IMR-90 (cell line): ENCODE results near the gene THSD7B. TPM values are rescaled to one million over a fixed set of nuclear protein-coding genes. Genes with fewer than 3 reads are reported as not detected.

Experiments
- ATAC-seq: fragments of 200-7000 bp; cut with Tn5 transposase; 2 replicates; pipeline ENCODE4 v1.9.1; 2020; ENCODE audit warnings: low read depth, mild to moderate bottlenecking, moderate library complexity
- BruUV-seq: library from RNA; stranded (reverse); fragments of 400-500 nt; replicated peaks from 2 replicates; lab custom pipeline; 2021; lab: Mats Ljungman, UMichigan
- CTCF ChIA-PET: fragments of 300-600 bp; formaldehyde crosslinking; extraction: SDS; loops from one replicate; lab custom pipeline; 2021; ENCODE audit warnings: antibody characterized with exemption; lab: Yijun Ruan, JAX
- POLR2A ChIA-PET: fragments of 300-600 bp; sonication (Branson Sonifier 250); formaldehyde crosslinking; loops from one replicate; lab custom pipeline; 2022; ENCODE audit warnings: antibody characterized with exemption; ENCODE audit not compliant: unreplicated experiment; lab: Charles Lee
- DNase-seq: peaks from one replicate; pipeline ENCODE4 v3.0.0; 2013
- H2AFZ ChIP-seq: replicated peaks from 2 replicates; pipeline ENCODE3; 2013; ENCODE audit warnings: low read length, mild to moderate bottlenecking; ENCODE audit not compliant: poor library complexity
- H2AK5ac ChIP-seq: 2 replicates; pipeline ENCODE4 v1.6.1; 2013; ENCODE audit warnings: low read depth, low read length, inconsistent platforms
- H2AK9ac ChIP-seq: replicated peaks from 2 replicates; pipeline ENCODE3; 2013; ENCODE audit warnings: mild to moderate bottlenecking, low read depth, low read length, moderate library complexity; ENCODE audit not compliant: poor library complexity
- H2BK120ac ChIP-seq: 2 replicates; pipeline ENCODE4 v1.6.1; 2013; ENCODE audit warnings: low read depth, low read length, inconsistent platforms
- H2BK15ac ChIP-seq: 3 replicates; pipeline ENCODE4 v1.6.1; 2013; ENCODE audit warnings: low read depth, low read length, inconsistent platforms
- H2BK20ac ChIP-seq: 2 replicates; pipeline ENCODE4 v1.6.1; 2013; ENCODE audit warnings: low read depth, mild to moderate bottlenecking, inconsistent platforms, low read length, moderate library complexity
- H2BK5ac ChIP-seq: 2 replicates; pipeline ENCODE4 v1.6.1; 2013; ENCODE audit warnings: mild to moderate bottlenecking, low read depth, low read length, inconsistent platforms; ENCODE audit not compliant: poor library complexity, severe bottlenecking
- H3K14ac ChIP-seq: replicated peaks from 2 replicates; pipeline ENCODE4 v1.6.1; 2013; ENCODE audit warnings: low read depth, low read length, inconsistent platforms
- H3K18ac ChIP-seq: 2 replicates; pipeline ENCODE4 v1.6.1; 2013; ENCODE audit warnings: low read depth, low read length, control low read depth
- H3K23ac ChIP-seq: 2 replicates; pipeline ENCODE4 v1.6.1; 2013; ENCODE audit warnings: low read depth, low read length, inconsistent platforms
- H3K27ac ChIP-seq: 2 replicates; pipeline ENCODE4 v1.5.1; 2013; ENCODE audit warnings: mild to moderate bottlenecking, control low read depth, low read length; ENCODE audit not compliant: insufficient read depth
- H3K27me3 ChIP-seq: 2 replicates; pipeline ENCODE4 v1.6.1; 2013; ENCODE audit warnings: low read length; ENCODE audit not compliant: control insufficient read depth, insufficient read depth
- H3K36me3 ChIP-seq: 2 replicates; pipeline ENCODE4 v1.6.1; 2013; ENCODE audit warnings: low read length, mixed read lengths; ENCODE audit not compliant: control insufficient read depth, insufficient read depth
- H3K4ac ChIP-seq: 2 replicates; pipeline ENCODE4 v1.6.1; 2013; ENCODE audit warnings: low read depth, low read length, inconsistent platforms
- H3K4me1 ChIP-seq: 2 replicates; pipeline ENCODE4 v1.6.1; 2013; ENCODE audit warnings: low read length, mixed read lengths; ENCODE audit not compliant: control insufficient read depth, insufficient read depth
- H3K4me2 ChIP-seq: 2 replicates; pipeline ENCODE4 v1.6.1; 2013; ENCODE audit warnings: low read depth, mild to moderate bottlenecking, control low read depth, low read length, moderate library complexity
- H3K4me3 ChIP-seq: 2 replicates; pipeline ENCODE4 v1.5.1; 2013; ENCODE audit warnings: low read depth, mild to moderate bottlenecking, control low read depth, low read length, moderate library complexity; ENCODE audit not compliant: insufficient read depth
- H3K56ac ChIP-seq: 2 replicates; pipeline ENCODE4 v1.6.1; 2013; ENCODE audit warnings: low read length, inconsistent platforms; ENCODE audit not compliant: insufficient read depth; ENCODE audit errors: extremely low read depth
- H3K79me1 ChIP-seq, 2 experiments: 2 replicates each; pipeline ENCODE4 v1.6.1; 2013; ENCODE audit warnings: low read length in 2 of 2, inconsistent platforms in 1 of 2, low read depth in 1 of 2
- H3K9ac ChIP-seq: 2 replicates; pipeline ENCODE4 v1.6.1; 2013; ENCODE audit warnings: low read depth, low read length, control low read depth
- H3K9me1 ChIP-seq: 2 replicates; pipeline ENCODE4 v1.6.1; 2013; ENCODE audit warnings: low read length, inconsistent platforms; ENCODE audit not compliant: insufficient read depth
- H3K9me3 ChIP-seq: 2 replicates; pipeline ENCODE4 v1.6.1; 2013; ENCODE audit warnings: low read length; ENCODE audit not compliant: control insufficient read depth, insufficient read depth
- H4K20me1 ChIP-seq: 2 replicates; pipeline ENCODE4 v1.6.1; 2013; ENCODE audit warnings: low read length, inconsistent platforms; ENCODE audit not compliant: insufficient read depth
- H4K5ac ChIP-seq: 2 replicates; pipeline ENCODE4 v1.6.1; 2013; ENCODE audit warnings: mild to moderate bottlenecking, low read depth, low read length, control low read depth
- H4K8ac ChIP-seq, 2 experiments: 2 replicates each; pipeline ENCODE4 v1.6.1; 2013; ENCODE audit warnings: low read depth in 2 of 2, low read length in 2 of 2, control low read depth in 1 of 2, inconsistent platforms in 1 of 2
- H4K91ac ChIP-seq: 2 replicates; pipeline ENCODE4 v1.6.1; 2013; ENCODE audit warnings: low read depth, low read length, inconsistent platforms; ENCODE audit not compliant: insufficient read depth
- BHLHE40 ChIP-seq: fragments of 150-350 bp; IDR thresholded peaks from 2 replicates; pipeline ENCODE4 v1.6.1; 2016; ENCODE audit warnings: mild to moderate bottlenecking, low read depth, low read length
- CHD1 ChIP-seq: IDR thresholded peaks from 2 replicates; pipeline ENCODE4 v1.6.1; 2012; ENCODE audit warnings: low read depth, low read length, improper control_type of control experiment
- FOS ChIP-seq: fragments of 150-350 bp; IDR thresholded peaks from 2 replicates; pipeline ENCODE4 v1.6.1; 2016; ENCODE audit warnings: low read depth, low read length
- MAFK ChIP-seq: IDR thresholded peaks from 2 replicates; pipeline ENCODE4 v1.6.1; 2012; ENCODE audit warnings: low read depth, low read length, improper control_type of control experiment
- MAZ ChIP-seq: IDR thresholded peaks from 2 replicates; pipeline ENCODE4 v1.6.1; 2012; ENCODE audit warnings: low read depth, mild to moderate bottlenecking, low read length, improper control_type of control experiment, moderate library complexity, borderline replicate concordance
- MXI1 ChIP-seq: IDR thresholded peaks from 2 replicates; pipeline ENCODE4 v1.6.1; 2012; ENCODE audit warnings: low read depth, mild to moderate bottlenecking, low read length, moderate library complexity, borderline replicate concordance
- NFE2L2 ChIP-seq: fragments of 150-350 bp; IDR thresholded peaks from 2 replicates; pipeline ENCODE4 v1.6.1; 2016; ENCODE audit warnings: low read depth, mild to moderate bottlenecking, low read length
- RAD21 ChIP-seq: IDR thresholded peaks from 2 replicates; pipeline ENCODE4 v1.6.1; 2012; ENCODE audit warnings: low read length, improper control_type of control experiment
- RFX5 ChIP-seq: IDR thresholded peaks from 2 replicates; pipeline ENCODE4 v1.8.0; 2012; ENCODE audit warnings: low read depth, mild to moderate bottlenecking, low read length, moderate library complexity
- SMC3 ChIP-seq: fragments of 150-350 bp; IDR thresholded peaks from 2 replicates; pipeline ENCODE4 v1.6.1; 2016; ENCODE audit warnings: low read depth, mild to moderate bottlenecking, antibody characterized with exemption, low read length, moderate library complexity
- WGBS, 2 experiments: methylation state at CpG; one replicate each; pipeline versions ENCODE4 v1.1.5 to v1.1.7; 2013; ENCODE audit warnings: missing lambda C conversion rate in 2 of 2; ENCODE audit not compliant: insufficient read length in 1 of 2; ENCODE audit errors: extremely low coverage in 2 of 2; 5-methylcytosine and 5-hydroxymethylcytosine counted together
- dilution Hi-C: fragments of 300-500 bp; cut with HindIII; formaldehyde crosslinking; loops from one replicate; pipeline ENCODE4 v1.14.3; 2018; ENCODE audit warnings: low sequenced_read_pairs; ENCODE audit not compliant: unreplicated experiment
- in situ Hi-C: fragments of 300-500 bp; cut with MboI; formaldehyde crosslinking; loops from 3 replicates; pipeline ENCODE4 v1.14.3; 2019; ENCODE audit warnings: low sequenced_read_pairs, inconsistent platforms, mixed read lengths
- intact Hi-C: fragments of 100-400 bp; cut with micrococcal nuclease; formaldehyde crosslinking; loops from 2 replicates; pipeline ENCODE4 v1.10.0; 2022
- polyA plus RNA-seq, 3 experiments: library from polyadenylated mRNA; depleted of rRNA; stranded (reverse); fragments of >200 nt; gene quantifications; 2 replicates each; pipeline ENCODE4 v1.2.3, GENCODE V29; 2012; ENCODE audit warnings: low replicate concordance in 1 of 3
- total RNA-seq: library from RNA; depleted of rRNA; stranded (reverse); fragments of >200 nt; gene quantifications from 2 replicates; pipeline ENCODE4 v1.2.3, GENCODE V29; 2012
- TF ChIP-seq, protein P1 (sequence below): fragments of 150-350 bp; IDR thresholded peaks from 2 replicates; pipeline ENCODE4 v1.6.1; 2016; ENCODE audit warnings: low read depth, mild to moderate bottlenecking, low read length, moderate library complexity, borderline replicate concordance
- TF ChIP-seq, protein P2 (sequence below): conservative IDR thresholded peaks from 2 replicates; pipeline ENCODE4 v1.5.1; 2012; ENCODE audit warnings: mild to moderate bottlenecking, low read depth, low read length, improper control_type of control experiment
- TF ChIP-seq, protein P3 (sequence below): fragments of 150-350 bp; IDR thresholded peaks from 2 replicates; pipeline ENCODE4 v1.6.1; 2017; ENCODE audit warnings: mild to moderate bottlenecking, antibody characterized with exemption, low read length, low read depth

The THSD7B gene
- total and polyA plus RNA-seq, 2 of the 4 experiments (the other 2 are of a cell fraction), result not detected

GRCh38 chr2:137002896-137003295 lies 237.6 kb downstream of the THSD7B start:
- Histone ChIP-seq H3K27me3 (no peaks in the 10 kb centered on the region), H3K9me1 (no peaks in the 10 kb centered on the region), H3K9ac (no peak overlapping the region), H2BK15ac (no peak overlapping the region), H3K27ac (no peak overlapping the region), H4K91ac (no peak overlapping the region), H4K20me1 (no peaks in the 10 kb centered on the region), H3K36me3 (no peaks in the 10 kb centered on the region), H2AFZ (no peak overlapping the region), H3K18ac (no peak overlapping the region), H3K79me1 (no peaks in the 10 kb centered on the region), H4K5ac (no peak overlapping the region), H2AK9ac (no peak overlapping the region), H3K23ac (no peak overlapping the region), H3K4me2 (no peak overlapping the region), H3K4ac (no peak overlapping the region), H2BK20ac (no peak overlapping the region), H3K9me3 (peaks cover 5% of the 10 kb centered on the region; the same call in 1 of the 2 replicates), H4K8ac (no peak overlapping the region), H3K56ac (no peak overlapping the region), H3K4me1 (no peaks in the 10 kb centered on the region), H2AK5ac (no peak overlapping the region), H3K14ac (no peak overlapping the region), H2BK120ac (no peak overlapping the region), H2BK5ac (no peak overlapping the region), H3K4me3 (no peak overlapping the region)
- in situ Hi-C loops, result no loop called here
- POLR2A ChIA-PET, result no interaction called here
- dilution Hi-C loops, result no loop called here
- CTCF ChIA-PET, result no interaction called here
- no peak for TF ChIP-seq NFE2L2
- no peak for TF ChIP-seq BHLHE40
- no peak for TF ChIP-seq RAD21
- TF ChIP-seq SMC3, result no peak
- TF ChIP-seq, protein P1, sequence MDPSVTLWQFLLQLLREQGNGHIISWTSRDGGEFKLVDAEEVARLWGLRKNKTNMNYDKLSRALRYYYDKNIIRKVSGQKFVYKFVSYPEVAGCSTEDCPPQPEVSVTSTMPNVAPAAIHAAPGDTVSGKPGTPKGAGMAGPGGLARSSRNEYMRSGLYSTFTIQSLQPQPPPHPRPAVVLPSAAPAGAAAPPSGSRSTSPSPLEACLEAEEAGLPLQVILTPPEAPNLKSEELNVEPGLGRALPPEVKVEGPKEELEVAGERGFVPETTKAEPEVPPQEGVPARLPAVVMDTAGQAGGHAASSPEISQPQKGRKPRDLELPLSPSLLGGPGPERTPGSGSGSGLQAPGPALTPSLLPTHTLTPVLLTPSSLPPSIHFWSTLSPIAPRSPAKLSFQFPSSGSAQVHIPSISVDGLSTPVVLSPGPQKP, result no peak
- TF ChIP-seq MXI1, result no peak
- TF ChIP-seq, protein P2, sequence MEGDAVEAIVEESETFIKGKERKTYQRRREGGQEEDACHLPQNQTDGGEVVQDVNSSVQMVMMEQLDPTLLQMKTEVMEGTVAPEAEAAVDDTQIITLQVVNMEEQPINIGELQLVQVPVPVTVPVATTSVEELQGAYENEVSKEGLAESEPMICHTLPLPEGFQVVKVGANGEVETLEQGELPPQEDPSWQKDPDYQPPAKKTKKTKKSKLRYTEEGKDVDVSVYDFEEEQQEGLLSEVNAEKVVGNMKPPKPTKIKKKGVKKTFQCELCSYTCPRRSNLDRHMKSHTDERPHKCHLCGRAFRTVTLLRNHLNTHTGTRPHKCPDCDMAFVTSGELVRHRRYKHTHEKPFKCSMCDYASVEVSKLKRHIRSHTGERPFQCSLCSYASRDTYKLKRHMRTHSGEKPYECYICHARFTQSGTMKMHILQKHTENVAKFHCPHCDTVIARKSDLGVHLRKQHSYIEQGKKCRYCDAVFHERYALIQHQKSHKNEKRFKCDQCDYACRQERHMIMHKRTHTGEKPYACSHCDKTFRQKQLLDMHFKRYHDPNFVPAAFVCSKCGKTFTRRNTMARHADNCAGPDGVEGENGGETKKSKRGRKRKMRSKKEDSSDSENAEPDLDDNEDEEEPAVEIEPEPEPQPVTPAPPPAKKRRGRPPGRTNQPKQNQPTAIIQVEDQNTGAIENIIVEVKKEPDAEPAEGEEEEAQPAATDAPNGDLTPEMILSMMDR, result no peak
- TF ChIP-seq FOS, result no peak
- TF ChIP-seq, protein P3, sequence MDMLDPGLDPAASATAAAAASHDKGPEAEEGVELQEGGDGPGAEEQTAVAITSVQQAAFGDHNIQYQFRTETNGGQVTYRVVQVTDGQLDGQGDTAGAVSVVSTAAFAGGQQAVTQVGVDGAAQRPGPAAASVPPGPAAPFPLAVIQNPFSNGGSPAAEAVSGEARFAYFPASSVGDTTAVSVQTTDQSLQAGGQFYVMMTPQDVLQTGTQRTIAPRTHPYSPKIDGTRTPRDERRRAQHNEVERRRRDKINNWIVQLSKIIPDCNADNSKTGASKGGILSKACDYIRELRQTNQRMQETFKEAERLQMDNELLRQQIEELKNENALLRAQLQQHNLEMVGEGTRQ, result no peak
- no peak for TF ChIP-seq MAZ
- TF ChIP-seq MAFK, result no peak
- TF ChIP-seq CHD1, result no peak
- TF ChIP-seq RFX5, result no peak
- no CpG with 5 or more reads among the region's 1 CpG for WGBS, 2 experiments
- intact Hi-C loops, result no loop called here
- DNase-seq (no peak), ATAC-seq (no peak)
- BruUV-seq, result no TSS peak
